Measurements from ENCODE around the gene ZNF436. TPM values are rescaled to one million over a fixed set of nuclear protein-coding genes. Genes with fewer than 3 reads are reported as not detected.

The ZNF436 gene
- total RNA-seq, 1 donor from 2014 or later: 5.6 TPM

DNA sequence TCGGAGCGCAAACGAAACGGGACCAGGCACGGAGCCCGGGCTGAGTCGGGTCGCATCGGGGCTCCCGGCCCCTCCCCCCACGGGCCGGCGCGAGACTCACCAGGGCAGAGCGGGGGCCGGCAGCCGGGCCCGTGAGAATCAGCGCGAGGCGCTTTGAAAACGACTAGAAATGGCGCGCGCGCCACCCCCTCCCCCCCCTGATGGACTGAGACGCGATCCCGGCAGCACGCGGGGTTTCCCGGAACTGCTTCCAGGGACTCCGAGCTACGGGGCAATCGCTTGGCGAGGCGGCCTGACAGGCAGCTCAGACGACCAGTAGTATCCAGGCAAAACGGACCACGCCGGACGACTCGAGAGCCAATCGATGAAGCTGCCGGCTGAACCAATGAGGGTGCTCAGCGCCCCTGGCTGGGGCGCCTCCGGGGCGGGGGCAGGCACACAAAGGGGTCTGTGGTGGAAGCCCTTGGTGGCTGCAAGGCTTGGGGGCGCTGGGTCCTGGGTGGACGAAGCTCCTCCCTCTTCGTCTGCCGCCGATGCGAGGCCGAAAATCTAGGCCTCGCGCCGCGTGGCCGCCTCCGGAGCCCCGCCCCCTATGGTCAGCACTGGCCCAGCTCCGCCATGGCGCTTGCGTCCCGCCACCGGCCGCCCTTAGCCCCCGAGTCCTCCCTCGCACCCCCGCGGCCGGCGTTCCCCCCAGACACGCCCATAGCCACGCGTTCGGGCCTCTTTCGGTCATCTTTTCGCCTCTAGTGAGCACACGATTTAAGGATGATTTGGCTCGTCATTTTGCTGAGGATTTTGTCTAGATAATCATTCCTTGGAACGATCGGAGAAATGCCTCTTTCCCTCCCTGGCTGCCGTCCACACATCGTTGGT lies 25.3 kb downstream of the ZNF436 start, which contains the start of gene HNRNPR:
HNRNPR (minus strand) TSS at position 174 of the 876 bp plus-strand sequence. CDS start 3,276 bp downstream, outside the sequence.
- Mint-ChIP-seq H3K4me1 (peaks cover 48% of the 10 kb centered on the region), H3K27me3 (no peaks in the 10 kb centered on the region), H3K27ac (peak within 1 kb of the TSS; percentile 92), H3K9me3 (no peaks in the 10 kb centered on the region), H3K4me3 (peak within 1 kb of the TSS; percentile 92), H3K36me3 (ENCODE audit: low read depth) (peaks cover 16% of the 10 kb centered on the region)
- intact Hi-C loops (cut with micrococcal nuclease): loop anchor here (1.0 to 10.0 kb wide), 7 partner anchors 24 to 1070 kb away; partner anchors contain the start of genes ASAP3, E2F2, NIPAL3 and STPG1
- DNase-seq: peak; percentile 89
- ChIA-PET POLR2A (interaction anchor here (0.6 to 3.5 kb wide), 59 partner anchors 9 to 1994 kb away, joined by 3 to 136 read pairs (median 4); partner anchors contain the start of genes ASAP3, E2F2, ELOA and KDM1A), CTCF (interaction anchor here (1.3 kb wide), 2 partner anchors 18 to 60 kb away, joined by 3 to 4 read pairs; no protein-coding TSS in a partner anchor)
- TF ChIP-seq, protein P1, sequence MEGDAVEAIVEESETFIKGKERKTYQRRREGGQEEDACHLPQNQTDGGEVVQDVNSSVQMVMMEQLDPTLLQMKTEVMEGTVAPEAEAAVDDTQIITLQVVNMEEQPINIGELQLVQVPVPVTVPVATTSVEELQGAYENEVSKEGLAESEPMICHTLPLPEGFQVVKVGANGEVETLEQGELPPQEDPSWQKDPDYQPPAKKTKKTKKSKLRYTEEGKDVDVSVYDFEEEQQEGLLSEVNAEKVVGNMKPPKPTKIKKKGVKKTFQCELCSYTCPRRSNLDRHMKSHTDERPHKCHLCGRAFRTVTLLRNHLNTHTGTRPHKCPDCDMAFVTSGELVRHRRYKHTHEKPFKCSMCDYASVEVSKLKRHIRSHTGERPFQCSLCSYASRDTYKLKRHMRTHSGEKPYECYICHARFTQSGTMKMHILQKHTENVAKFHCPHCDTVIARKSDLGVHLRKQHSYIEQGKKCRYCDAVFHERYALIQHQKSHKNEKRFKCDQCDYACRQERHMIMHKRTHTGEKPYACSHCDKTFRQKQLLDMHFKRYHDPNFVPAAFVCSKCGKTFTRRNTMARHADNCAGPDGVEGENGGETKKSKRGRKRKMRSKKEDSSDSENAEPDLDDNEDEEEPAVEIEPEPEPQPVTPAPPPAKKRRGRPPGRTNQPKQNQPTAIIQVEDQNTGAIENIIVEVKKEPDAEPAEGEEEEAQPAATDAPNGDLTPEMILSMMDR (IDR thresholded peaks at IDR 0.05): no peak
- ATAC-seq (ENCODE audit: low read depth): peak; percentile 96

DNA sequence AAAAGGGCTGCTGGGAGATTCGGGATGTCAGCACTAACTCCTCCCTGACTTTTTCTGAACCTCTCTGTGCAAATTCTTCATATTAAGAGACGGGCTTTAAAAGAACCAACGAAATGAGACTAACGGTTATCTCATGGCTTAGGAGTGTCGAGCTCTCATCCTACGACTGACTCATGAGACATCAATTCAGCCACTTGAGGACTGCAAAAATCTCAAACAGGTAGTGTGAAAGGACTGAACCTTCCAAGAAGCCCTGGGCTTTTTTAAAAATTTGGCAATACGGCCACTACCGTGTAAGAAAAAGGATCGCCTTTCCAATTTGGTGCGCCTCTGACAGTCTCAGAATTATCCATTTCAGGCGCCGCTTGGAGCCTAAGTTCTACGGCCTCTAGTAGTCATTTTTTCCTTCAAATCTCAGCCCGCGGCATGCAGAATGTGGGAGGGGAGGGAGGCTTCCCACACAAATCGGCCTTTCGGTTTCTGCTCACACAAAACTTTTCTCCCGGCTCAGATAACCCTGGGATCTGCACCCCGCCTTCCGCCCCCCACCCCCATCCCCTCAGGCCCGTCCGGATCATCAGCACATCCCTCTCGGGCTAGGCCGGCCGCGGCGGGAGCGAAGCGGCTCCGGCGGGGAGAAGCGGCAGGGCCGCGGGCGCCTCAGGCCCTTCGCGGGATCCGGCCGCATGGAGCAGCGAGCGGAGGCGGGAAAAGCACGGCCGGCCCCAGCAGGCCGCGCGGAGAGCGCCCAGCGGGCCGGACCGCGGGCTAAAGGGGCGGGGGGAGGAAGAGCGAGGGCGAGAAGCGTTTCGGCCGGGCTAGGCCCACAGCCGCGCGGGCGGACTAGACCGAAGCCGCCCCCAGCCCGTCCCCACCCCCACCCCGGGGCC lies 26.2 kb downstream of the ZNF436 start:
- H3K9me3 Mint-ChIP-seq: no peaks in the 10 kb centered on the region
- peak overlapping the region; percentile 85 for H3K27ac Mint-ChIP-seq
- intact Hi-C loops (cut with micrococcal nuclease): loop anchor here (1.0 to 10.0 kb wide), 7 partner anchors 25 to 1071 kb away; partner anchors contain the start of genes ASAP3, E2F2, NIPAL3 and STPG1
- peak overlapping the region; percentile 92 for H3K4me3 Mint-ChIP-seq
- peak; percentile 12 for ATAC-seq (ENCODE audit: low read depth)
- CTCF ChIA-PET: interaction anchor here (1.3 kb wide), 1 partner anchor 18 kb away, joined by 4 read pairs; no protein-coding TSS in a partner anchor
- TF ChIP-seq, protein P1 (IDR thresholded peaks at IDR 0.05): no peak
- H3K4me1 Mint-ChIP-seq: peaks cover 57% of the 10 kb centered on the region
- no peaks in the 10 kb centered on the region for H3K27me3 Mint-ChIP-seq
- no peak for DNase-seq
- POLR2A ChIA-PET: interaction anchor here (0.6 to 3.5 kb wide), 34 partner anchors 10 to 1995 kb away, joined by 3 to 136 read pairs (median 5); partner anchors contain the start of genes ASAP3, E2F2, ELOA and KDM1A
- peaks cover 21% of the 10 kb centered on the region for H3K36me3 Mint-ChIP-seq (ENCODE audit: low read depth)

DNA sequence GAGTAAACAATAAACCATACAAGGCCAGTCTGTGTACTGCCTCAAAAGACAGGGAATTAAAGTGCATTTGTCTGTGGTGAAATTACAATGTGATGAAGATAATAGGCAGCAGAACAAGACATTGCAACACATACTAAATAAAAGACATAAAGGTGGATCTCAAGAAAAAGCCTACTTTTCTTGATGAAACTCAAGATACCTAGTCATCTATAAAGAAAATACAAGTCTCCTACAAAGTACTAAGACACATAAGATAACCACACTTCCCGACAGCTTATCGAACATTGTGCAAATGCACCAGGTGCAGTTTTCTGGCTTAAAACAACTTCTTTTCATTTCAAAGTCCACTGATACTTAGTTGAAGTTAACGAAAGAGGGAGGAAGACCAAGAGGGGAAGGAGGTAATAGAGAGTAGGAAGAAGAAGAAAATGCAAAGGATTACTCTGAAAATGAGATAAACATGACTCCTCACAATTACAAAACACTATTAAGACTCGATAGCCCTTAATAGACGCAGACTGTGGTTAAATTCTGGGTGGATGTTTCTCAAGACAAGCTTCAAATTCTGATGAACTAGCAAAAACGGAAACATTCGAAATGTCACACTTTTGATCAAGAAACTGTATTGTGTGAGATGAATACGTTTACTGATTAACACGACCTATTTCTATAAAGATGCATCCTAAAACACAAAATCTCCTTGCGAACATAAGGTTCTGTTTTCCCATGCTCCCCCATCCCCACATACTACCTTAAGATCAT lies 27.5 kb downstream of the ZNF436 start:
- peaks cover 33% of the 10 kb centered on the region for H3K36me3 Mint-ChIP-seq (ENCODE audit: low read depth)
- intact Hi-C loops (cut with micrococcal nuclease): loop anchor here (5.0 to 10.0 kb wide), 3 partner anchors 165 to 1073 kb away; partner anchors contain the start of genes NIPAL3 and STPG1
- POLR2A ChIA-PET: interaction anchor here (0.6 to 1.4 kb wide), 2 partner anchors 26 to 1127 kb away, joined by 4 to 5 read pairs; no protein-coding TSS in a partner anchor
- no peak for ATAC-seq (ENCODE audit: low read depth)
- TF ChIP-seq, protein P1 (IDR thresholded peaks at IDR 0.05): no peak
- DNase-seq: no peak
- H3K27ac Mint-ChIP-seq: peak overlapping the region; percentile 38
- H3K9me3 Mint-ChIP-seq: no peaks in the 10 kb centered on the region
- H3K4me1 Mint-ChIP-seq: peaks cover 63% of the 10 kb centered on the region
- CTCF ChIA-PET: no interaction called here
- H3K4me3 Mint-ChIP-seq: peak overlapping the region; percentile 92
- H3K27me3 Mint-ChIP-seq: no peaks in the 10 kb centered on the region

DNA sequence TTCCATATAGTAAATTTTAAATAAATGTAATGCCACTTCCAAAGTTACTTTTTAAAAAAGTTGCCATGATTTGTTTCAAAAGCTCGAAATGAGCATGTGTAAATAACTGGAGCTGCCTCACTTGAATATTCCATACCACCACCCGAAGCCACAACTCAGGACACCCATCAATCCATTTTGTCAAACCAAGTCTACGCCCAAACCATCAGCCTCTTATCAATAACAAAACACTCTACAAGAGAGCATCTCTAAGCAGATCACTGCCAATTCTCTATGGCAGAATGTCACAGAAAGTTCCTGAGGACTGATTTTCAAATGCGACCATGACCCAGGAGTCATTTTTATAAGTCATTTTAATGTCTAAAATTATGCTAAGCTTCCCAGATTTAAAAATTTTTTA lies 30.0 kb downstream of the ZNF436 start:
- CTCF ChIA-PET: no interaction called here
- H3K36me3 Mint-ChIP-seq (ENCODE audit: low read depth): peaks cover 44% of the 10 kb centered on the region
- intact Hi-C loops (cut with micrococcal nuclease): loop anchor here (5.0 to 10.0 kb wide), 3 partner anchors 162 to 1075 kb away; partner anchors contain the start of genes NIPAL3 and STPG1

More for the DNA sequence above, 30.0 kb downstream of the ZNF436 start:
- POLR2A ChIA-PET: interaction anchor here (0.9 kb wide), 1 partner anchor 29 kb away, joined by 4 read pairs; no protein-coding TSS in a partner anchor
- Mint-ChIP-seq H3K9me3 (no peaks in the 10 kb centered on the region), H3K4me3 (peak overlapping the region; percentile 29), H3K4me1 (peaks cover 59% of the 10 kb centered on the region), H3K27me3 (no peaks in the 10 kb centered on the region), H3K27ac (no peak overlapping the region)
- ATAC-seq (ENCODE audit: low read depth): no peak
- no peak for DNase-seq
- TF ChIP-seq, protein P1 (IDR thresholded peaks at IDR 0.05): no peak
